ENCODE results near the gene ROGDI. TPM values are rescaled to one million over a fixed set of nuclear protein-coding genes. Genes with fewer than 3 reads are reported as not detected.

The ROGDI gene
- total RNA-seq, 1 experiment from 2014 or later, result 36.4 TPM

- H4K20me1 ChIP-seq (ENCODE audit: control insufficient read depth, insufficient read depth, insufficient read length), result no peaks in the 10 kb centered on the region
- H3K4me2 ChIP-seq (ENCODE audit: insufficient read depth, insufficient read length, low read length), result no peak overlapping the region
- no peak overlapping the region for H3K9ac ChIP-seq (ENCODE audit: extremely low read depth, insufficient read length, low read length)
- no peak overlapping the region for H3K56ac ChIP-seq (ENCODE audit: insufficient read length, low read depth, low read length)
- H3K23ac ChIP-seq (ENCODE audit: insufficient read length, low read depth, low read length), result no peak overlapping the region
- H3K4me1 Mint-ChIP-seq, result peaks cover 7 to 8% of the 10 kb centered on the region in 2 experiments
- no peak overlapping the region for H2AFZ ChIP-seq (ENCODE audit: low read length)
- no peaks in the 10 kb centered on the region for H3K27me3 Mint-ChIP-seq (ENCODE audit: low read depth)
- H3K18ac ChIP-seq (ENCODE audit: insufficient read length, low read depth, low read length), result no peak overlapping the region
- no peaks in the 10 kb centered on the region for H3K4me1 ChIP-seq (ENCODE audit: insufficient read depth, low read length)
- no peak overlapping the region for H3K27ac ChIP-seq (ENCODE audit: insufficient read length, low read depth, low read length)
- H3K4ac ChIP-seq (ENCODE audit: low read depth, low read length), result no peak overlapping the region
- peaks cover 31 to 71% (median 63%) of the 10 kb centered on the region in 3 experiments for H3K36me3 Mint-ChIP-seq (ENCODE audit: insufficient read depth in 1 of 3, low read depth in 3 of 3)
- no peak overlapping the region for H2AK5ac ChIP-seq (ENCODE audit: insufficient read length, low read length)
- no peak overlapping the region for H2BK15ac ChIP-seq (ENCODE audit: low read depth, low read length)
- no peak overlapping the region for H4K91ac ChIP-seq (ENCODE audit: insufficient read length, low read depth, low read length)
- no peak for TF ChIP-seq CTCF (conservative IDR thresholded peaks at IDR 0.05)
- H2BK120ac ChIP-seq (ENCODE audit: low read depth, low read length, poor library complexity, severe bottlenecking), result no peak overlapping the region
- no peaks in the 10 kb centered on the region for H3K9me3 ChIP-seq (ENCODE audit: control insufficient read depth, low read depth, low read length)
- no peak overlapping the region for H4K5ac ChIP-seq (ENCODE audit: insufficient read length, low read depth, low read length)
- H3K27ac Mint-ChIP-seq, result no peak overlapping the region
- no CpG with 5 or more reads among the region's 9 CpGs for WGBS (ENCODE audit: extremely low coverage, insufficient read length, low lambda C conversion rate)
- no peaks in the 10 kb centered on the region for H3K27me3 ChIP-seq (ENCODE audit: insufficient read depth, low read length)
- no peaks in the 10 kb centered on the region for H3K79me1 ChIP-seq (ENCODE audit: insufficient read depth, low read depth, low read length, poor library complexity, severe bottlenecking)
- no peaks in the 10 kb centered on the region for H3K9me3 Mint-ChIP-seq
- no peak overlapping the region for H2BK20ac ChIP-seq (ENCODE audit: low read depth, low read length, poor library complexity, severe bottlenecking)
- no peak overlapping the region for H3K4me3 Mint-ChIP-seq
- no peak overlapping the region for H2BK5ac ChIP-seq (ENCODE audit: insufficient read length, low read length)
- no peak overlapping the region for H3K14ac ChIP-seq (ENCODE audit: insufficient read depth, low read length)
- DNase-seq, result no peak
- no peak overlapping the region for H2BK12ac ChIP-seq (ENCODE audit: insufficient read length, low read depth, low read length)
- H4K8ac ChIP-seq (replicated peaks; ENCODE audit: insufficient read length, low read depth, low read length), result no peak overlapping the region
- no peaks in the 10 kb centered on the region for H3K23me2 ChIP-seq (ENCODE audit: insufficient read length, low read depth, low read length, poor library complexity, severe bottlenecking)
- no peaks in the 10 kb centered on the region for H3K79me2 ChIP-seq (ENCODE audit: insufficient read depth, low read length)
- no peak overlapping the region for H3T11ph ChIP-seq (ENCODE audit: low read length)
Observed at GRCh38 chr16:4762205-4762604, 40.2 kb downstream of the ROGDI start.
